Left forelimb (tissue), 1 donor: ENCODE results near the gene ECE1.
"Not testable (repeated sequence)": the region's sequence is repeated elsewhere in the genome, so short reads cannot be mapped to it uniquely, and the experiment has no call there.

Source experiments
- DNase-seq: peaks from one replicate; pipeline ENCODE4 v3.0.0-alpha.2; 2018; ENCODE audit warnings: low spot score

Gene ECE1

GRCh38 chr1:21291184-21291583 lies 921 bp upstream of the ECE1 start:
- no peak for DNase-seq

- DNase-seq: no peak
Measured at GRCh38 chr1:21290546-21290944, 282 bp upstream of the ECE1 start.

GRCh38 chr1:21289127-21289526 lies 1.1 kb downstream of the ECE1 start:
- no peak for DNase-seq

- DNase-seq: no peak
Measured at GRCh38 chr1:21287905-21288514, 2.3 kb downstream of the ECE1 start.

- DNase-seq: not testable (repeated sequence)
Measured at GRCh38 chr1:21285386-21285785, 4.9 kb downstream of the ECE1 start.

- no peak for DNase-seq
Measured at GRCh38 chr1:21285055-21285372, 5.2 kb downstream of the ECE1 start.

GRCh38 chr1:21284206-21285054 lies 5.8 kb downstream of the ECE1 start:
- no peak for DNase-seq

GRCh38 chr1:21283524-21283923 lies 6.7 kb downstream of the ECE1 start:
- no peak for DNase-seq

GRCh38 chr1:21282020-21282419 lies 8.2 kb downstream of the ECE1 start:
- DNase-seq: not testable (repeated sequence)

GRCh38 chr1:21280482-21280881 lies 9.8 kb downstream of the ECE1 start:
- DNase-seq: no peak

GRCh38 chr1:21280011-21280471 lies 10.2 kb downstream of the ECE1 start:
- no peak for DNase-seq

- DNase-seq: no peak
Measured at GRCh38 chr1:21278860-21279845, 11.1 kb downstream of the ECE1 start.

GRCh38 chr1:21278208-21278859 lies 11.9 kb downstream of the ECE1 start:
- DNase-seq: no peak

- no peak for DNase-seq
Measured at GRCh38 chr1:21277180-21277579, 13.1 kb downstream of the ECE1 start.

GRCh38 chr1:21272540-21272939 lies 17.7 kb downstream of the ECE1 start:
- no peak for DNase-seq

GRCh38 chr1:21271550-21271949 lies 18.7 kb downstream of the ECE1 start:
- no peak for DNase-seq

- DNase-seq: no peak
Measured at GRCh38 chr1:21270086-21270689, 20.1 kb downstream of the ECE1 start.

GRCh38 chr1:21269461-21270085 lies 20.7 kb downstream of the ECE1 start:
- no peak for DNase-seq

GRCh38 chr1:21268281-21269239 lies 21.7 kb downstream of the ECE1 start:
- DNase-seq: no peak
